Astrocyte (in vitro differentiated cells and primary cell): ENCODE measurements around the gene SPINK4.

Experiments used
- CTCF ChIP-seq: IDR thresholded peaks from 2 replicates; pipeline ENCODE4 v1.5.1; 2011; ENCODE audit warnings: low read depth, mild to moderate bottlenecking, inconsistent platforms, low read length, moderate library complexity; ENCODE audit not compliant: insufficient read depth
- EZH2 ChIP-seq: IDR thresholded peaks from 2 replicates; pipeline ENCODE4 v1.6.1; 2012; ENCODE audit warnings: mild to moderate bottlenecking, low read length, inconsistent platforms; ENCODE audit not compliant: insufficient read depth

DNA sequence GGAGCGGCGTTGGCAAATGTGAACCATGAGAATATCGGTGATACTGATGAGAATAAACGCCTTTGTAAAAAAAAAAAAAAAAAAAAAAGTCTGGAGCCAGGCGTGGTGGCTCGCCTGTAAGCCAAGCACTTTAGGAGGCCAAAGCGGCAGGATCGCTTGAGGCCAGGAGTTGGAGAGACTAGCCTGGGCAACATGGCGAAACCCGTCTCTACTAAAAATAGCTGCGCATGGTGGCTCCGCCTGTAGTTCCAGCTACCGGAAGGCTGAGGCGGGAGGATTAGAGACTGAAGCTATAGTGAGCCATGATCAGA lies 49.9 kb downstream of the SPINK4 start:
- TF ChIP-seq CTCF (no peak), EZH2 (no peak)
